ENCODE results near the gene C1orf116. TPM values are rescaled to one million over a fixed set of nuclear protein-coding genes. Genes with fewer than 3 reads are reported as not detected.

C1orf116 gene
- polyA plus RNA-seq, 4 donors, result 9.8 to 32.1 (median 24.3) TPM

DNA sequence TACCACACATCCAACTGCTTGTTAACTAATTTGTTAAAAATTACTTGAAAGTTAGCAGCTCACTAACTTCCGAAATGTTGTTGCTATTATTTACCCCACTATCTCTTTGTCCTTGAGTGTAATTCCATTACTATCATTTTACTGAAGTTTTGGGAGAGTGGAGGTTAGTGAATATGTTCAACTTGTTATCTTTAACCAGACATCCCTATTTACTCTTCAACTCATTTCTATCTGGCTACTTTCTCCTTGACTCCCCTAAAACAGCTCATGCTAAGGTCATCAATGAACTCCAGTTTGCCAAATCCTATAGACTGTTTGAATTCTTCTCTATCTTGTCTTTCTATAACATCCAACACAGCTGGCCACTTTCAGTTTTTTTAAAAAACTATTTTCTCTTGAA is 4.3 kb upstream of the C1orf116 start:
- no peak overlapping the region for H3K4me3 ChIP-seq (ENCODE audit: low read depth in 1 of 3, low read length in 3 of 3)
- 84 to 94% (median 89%) methylated on average over 1 of the region's 1 CpG for WGBS, 3 donors
- H3K9me3 ChIP-seq (ENCODE audit: control insufficient read depth in 2 of 2, insufficient read depth in 1 of 2, low read depth in 1 of 2, low read length in 1 of 2), result no peaks in the 10 kb centered on the region
- FAIRE-seq (no peak), DNase-seq (no peak)
- H3K4me1 ChIP-seq (ENCODE audit: control insufficient read depth in 3 of 3, insufficient read depth in 2 of 3, low read depth in 1 of 3, low read length in 2 of 3), result peaks cover 0 to 15% (median 2%) of the 10 kb centered on the region in 3 donors
- H3K27me3 ChIP-seq (ENCODE audit: control insufficient read depth in 3 of 3, insufficient read depth in 3 of 3, low read length in 3 of 3), result no peaks in the 10 kb centered on the region
- H3K36me3 ChIP-seq (ENCODE audit: control insufficient read depth in 3 of 3, insufficient read depth in 2 of 3, low read depth in 1 of 3, low read length in 3 of 3), result no peaks in the 10 kb centered on the region
- no peak overlapping the region for H3K27ac ChIP-seq (ENCODE audit: low read depth in 1 of 3, low read length in 2 of 3)

DNA sequence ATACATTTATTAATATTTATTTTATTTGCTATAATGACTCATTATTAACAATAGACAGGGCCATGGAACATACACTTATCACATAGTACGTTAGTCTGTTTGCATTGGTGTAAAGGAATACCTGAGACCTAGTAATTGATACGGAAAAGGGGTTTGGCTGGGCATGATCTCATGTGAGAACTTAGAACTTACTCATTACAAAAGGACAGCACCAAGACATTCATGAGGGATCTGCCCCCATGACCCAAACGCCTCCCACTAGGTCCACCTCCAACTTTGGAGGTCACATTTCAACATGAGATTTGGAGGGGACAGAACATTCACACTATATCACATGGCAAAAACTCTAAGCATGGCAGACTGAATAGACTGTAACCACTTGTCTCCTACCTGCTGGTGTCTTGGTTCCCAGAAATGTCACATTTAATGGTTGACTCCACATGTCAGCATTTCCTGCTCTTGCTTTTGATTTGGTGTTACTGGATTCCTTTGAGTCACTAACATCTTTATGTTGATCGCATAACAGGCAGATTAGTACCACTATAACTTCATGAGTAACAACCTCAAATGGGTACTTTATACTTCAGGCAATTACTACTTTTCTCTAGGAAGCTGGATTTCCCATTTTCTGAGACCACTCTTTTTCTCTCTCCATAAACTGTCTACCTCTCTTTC is 3.5 kb upstream of the C1orf116 start:
- Histone ChIP-seq H3K27me3 (ENCODE audit: control insufficient read depth in 3 of 3, insufficient read depth in 3 of 3, low read length in 3 of 3) (no peaks in the 10 kb centered on the region), H3K36me3 (ENCODE audit: control insufficient read depth in 3 of 3, insufficient read depth in 2 of 3, low read depth in 1 of 3, low read length in 3 of 3) (peaks cover 0 to 3% (median 0%) of the 10 kb centered on the region in 3 donors), H3K4me1 (ENCODE audit: control insufficient read depth in 3 of 3, insufficient read depth in 2 of 3, low read depth in 1 of 3, low read length in 2 of 3) (peaks cover 0 to 15% (median 2%) of the 10 kb centered on the region in 3 donors), H3K9me3 (ENCODE audit: control insufficient read depth in 2 of 2, insufficient read depth in 1 of 2, low read depth in 1 of 2, low read length in 1 of 2) (no peaks in the 10 kb centered on the region), H3K27ac (ENCODE audit: low read depth in 1 of 3, low read length in 2 of 3) (no peak overlapping the region), H3K4me3 (ENCODE audit: low read depth in 1 of 3, low read length in 3 of 3) (no peak overlapping the region)
- DNase-seq, result peak in 1 of 2 donors; percentile 44
- WGBS, 3 donors, result 68 to 83% (median 71%) methylated on average over 4 of the region's 4 CpGs
- no peak for FAIRE-seq

DNA sequence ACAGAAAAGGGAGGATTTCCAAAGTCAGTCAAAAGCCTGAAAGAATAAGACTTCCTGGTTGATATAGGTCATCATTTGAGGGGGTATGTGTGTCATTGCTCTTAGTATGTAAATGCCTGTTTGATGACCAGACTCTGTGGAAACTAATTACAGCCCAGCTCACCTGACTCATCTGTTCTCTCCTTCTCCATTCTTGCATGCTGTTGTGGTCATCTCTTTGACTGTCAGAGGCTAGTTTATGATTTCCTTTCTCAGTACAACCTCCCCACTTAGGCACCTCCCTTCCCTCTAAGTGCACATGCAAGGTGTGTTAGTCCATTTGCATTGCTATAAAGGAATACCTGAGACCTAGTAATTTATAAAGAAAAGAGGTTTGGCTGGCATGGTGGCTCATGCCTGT is 2.4 kb upstream of the C1orf116 start:
- Histone ChIP-seq H3K27me3 (ENCODE audit: control insufficient read depth in 3 of 3, insufficient read depth in 3 of 3, low read length in 3 of 3) (no peaks in the 10 kb centered on the region), H3K36me3 (ENCODE audit: control insufficient read depth in 3 of 3, insufficient read depth in 2 of 3, low read depth in 1 of 3, low read length in 3 of 3) (peaks cover 0 to 3% (median 0%) of the 10 kb centered on the region in 3 donors), H3K4me3 (ENCODE audit: low read depth in 1 of 3, low read length in 3 of 3) (no peak overlapping the region), H3K4me1 (ENCODE audit: control insufficient read depth in 3 of 3, insufficient read depth in 2 of 3, low read depth in 1 of 3, low read length in 2 of 3) (peaks cover 0 to 15% (median 2%) of the 10 kb centered on the region in 3 donors), H3K27ac (ENCODE audit: low read depth in 1 of 3, low read length in 2 of 3) (no peak overlapping the region), H3K9me3 (ENCODE audit: control insufficient read depth in 2 of 2, insufficient read depth in 1 of 2, low read depth in 1 of 2, low read length in 1 of 2) (no peaks in the 10 kb centered on the region)
- DNase-seq, result peak in 1 of 2 donors; percentile 37
- no peak for FAIRE-seq

DNA sequence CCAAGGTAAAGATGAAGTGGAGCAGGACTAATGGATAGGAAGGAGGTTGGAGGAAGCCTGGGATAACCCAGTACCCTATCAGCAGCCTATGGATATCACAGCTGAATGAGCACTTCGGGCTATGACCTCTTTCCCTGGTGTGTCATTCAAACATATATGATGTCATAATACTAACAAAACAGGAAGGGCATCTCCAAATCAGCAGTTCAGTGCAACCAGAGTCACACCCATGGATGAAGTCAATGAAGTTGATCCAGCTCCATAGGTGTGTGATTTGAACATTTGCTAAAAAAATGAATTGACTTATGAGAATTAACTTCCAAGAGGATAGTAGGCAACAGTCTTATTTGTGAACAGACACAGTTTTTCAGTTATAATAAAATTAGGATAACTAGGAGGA is 1.7 kb upstream of the C1orf116 start:
- no peak overlapping the region for H3K27ac ChIP-seq (ENCODE audit: low read depth in 1 of 3, low read length in 2 of 3)

DNA sequence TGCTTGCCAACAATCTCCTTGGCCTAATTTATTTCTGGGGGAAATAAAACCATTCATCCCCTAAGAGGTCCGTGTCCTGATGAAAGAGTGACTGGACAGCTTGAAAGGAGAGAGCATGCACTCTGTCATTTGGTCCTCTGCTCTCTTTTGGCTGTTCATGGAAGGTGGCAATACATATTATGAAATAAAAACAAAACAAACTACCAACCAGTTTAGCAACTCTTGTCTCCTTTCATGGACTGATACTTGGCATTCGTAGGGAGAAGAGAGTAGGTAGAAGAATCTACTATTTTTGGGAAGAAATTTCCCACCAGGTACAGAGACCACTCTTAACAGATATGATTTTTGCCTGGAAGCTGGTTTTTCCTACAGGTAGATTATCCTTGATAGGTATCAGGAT is 746 bp upstream of the C1orf116 start:
- Histone ChIP-seq H3K36me3 (ENCODE audit: control insufficient read depth in 3 of 3, insufficient read depth in 2 of 3, low read depth in 1 of 3, low read length in 3 of 3) (peaks cover 0 to 7% (median 0%) of the 10 kb centered on the region in 3 donors), H3K27ac (ENCODE audit: low read depth in 1 of 3, low read length in 2 of 3) (peak overlapping the region in 2 of 3 donors; percentile 94 to 98), H3K27me3 (ENCODE audit: control insufficient read depth in 3 of 3, insufficient read depth in 3 of 3, low read length in 3 of 3) (no peaks in the 10 kb centered on the region), H3K4me3 (ENCODE audit: low read depth in 1 of 3, low read length in 3 of 3) (no peak overlapping the region), H3K9me3 (ENCODE audit: control insufficient read depth in 2 of 2, insufficient read depth in 1 of 2, low read depth in 1 of 2, low read length in 1 of 2) (no peaks in the 10 kb centered on the region), H3K4me1 (ENCODE audit: control insufficient read depth in 3 of 3, insufficient read depth in 2 of 3, low read depth in 1 of 3, low read length in 2 of 3) (peaks cover 0 to 25% (median 2%) of the 10 kb centered on the region in 3 donors)
- FAIRE-seq (no peak), DNase-seq (no peak)
- WGBS, 3 donors, result 34 to 68% (median 50%) methylated on average over 2 of the region's 2 CpGs

More for the DNA sequence above, 1.7 kb upstream of the C1orf116 start:
- Histone ChIP-seq H3K4me1 (ENCODE audit: control insufficient read depth in 3 of 3, insufficient read depth in 2 of 3, low read depth in 1 of 3, low read length in 2 of 3) (peaks cover 0 to 17% (median 2%) of the 10 kb centered on the region in 3 donors), H3K4me3 (ENCODE audit: low read depth in 1 of 3, low read length in 3 of 3) (no peak overlapping the region), H3K36me3 (ENCODE audit: control insufficient read depth in 3 of 3, insufficient read depth in 2 of 3, low read depth in 1 of 3, low read length in 3 of 3) (peaks cover 0 to 3% (median 0%) of the 10 kb centered on the region in 3 donors), H3K27me3 (ENCODE audit: control insufficient read depth in 3 of 3, insufficient read depth in 3 of 3, low read length in 3 of 3) (no peaks in the 10 kb centered on the region), H3K9me3 (ENCODE audit: control insufficient read depth in 2 of 2, insufficient read depth in 1 of 2, low read depth in 1 of 2, low read length in 1 of 2) (no peaks in the 10 kb centered on the region)
- DNase-seq (peak; percentile 36 to 53), FAIRE-seq (no peak)
- 20 to 62% (median 39%) methylated on average over 1 of the region's 1 CpG for WGBS, 3 donors

DNA sequence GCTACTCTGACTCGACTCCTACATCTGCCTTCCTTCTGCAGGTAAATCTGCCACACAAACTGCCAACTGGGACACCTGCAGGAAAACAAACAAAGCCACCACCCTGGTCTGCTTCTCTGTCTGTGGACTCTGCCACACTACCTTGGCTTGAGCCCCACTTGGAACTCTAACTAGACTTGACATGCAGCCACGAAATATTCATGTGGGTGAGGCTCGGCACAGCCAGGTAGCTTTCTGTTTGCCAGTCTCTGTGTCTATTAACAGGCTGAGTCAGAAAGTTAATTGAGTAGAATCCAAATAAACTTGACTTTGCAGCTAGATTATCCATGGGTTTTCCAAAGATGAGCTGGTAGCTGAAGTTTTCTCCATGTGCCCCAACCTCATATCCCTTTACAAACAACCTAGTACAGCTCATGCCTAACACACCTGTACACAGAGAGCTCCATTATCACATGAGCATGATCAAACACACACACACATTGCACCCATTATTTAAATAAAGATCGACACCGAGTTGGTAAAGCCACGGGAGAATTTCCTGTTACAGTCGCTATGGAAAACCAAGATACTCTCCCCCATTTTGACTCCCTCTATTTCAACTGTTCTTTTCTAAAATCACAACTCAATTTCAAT is 808 bp downstream of the C1orf116 start:
- Histone ChIP-seq H3K27me3 (ENCODE audit: control insufficient read depth in 3 of 3, insufficient read depth in 3 of 3, low read length in 3 of 3) (no peaks in the 10 kb centered on the region), H3K9me3 (ENCODE audit: control insufficient read depth in 2 of 2, insufficient read depth in 1 of 2, low read depth in 1 of 2, low read length in 1 of 2) (no peaks in the 10 kb centered on the region), H3K4me3 (ENCODE audit: low read depth in 1 of 3, low read length in 3 of 3) (peak overlapping the region in 2 of 3 donors; percentile 58 to 81), H3K36me3 (ENCODE audit: control insufficient read depth in 3 of 3, insufficient read depth in 2 of 3, low read depth in 1 of 3, low read length in 3 of 3) (peaks cover 0 to 14% (median 0%) of the 10 kb centered on the region in 3 donors), H3K4me1 (ENCODE audit: control insufficient read depth in 3 of 3, insufficient read depth in 2 of 3, low read depth in 1 of 3, low read length in 2 of 3) (peaks cover 0 to 37% (median 2%) of the 10 kb centered on the region in 3 donors), H3K27ac (ENCODE audit: low read depth in 1 of 3, low read length in 2 of 3) (peak overlapping the region; percentile 89 to 98 (median 97))
- DNase-seq (peak; percentile 62 to 87), FAIRE-seq (no peak)
- 4 to 52% (median 26%) methylated on average over 7 of the region's 7 CpGs for WGBS, 3 donors

DNA sequence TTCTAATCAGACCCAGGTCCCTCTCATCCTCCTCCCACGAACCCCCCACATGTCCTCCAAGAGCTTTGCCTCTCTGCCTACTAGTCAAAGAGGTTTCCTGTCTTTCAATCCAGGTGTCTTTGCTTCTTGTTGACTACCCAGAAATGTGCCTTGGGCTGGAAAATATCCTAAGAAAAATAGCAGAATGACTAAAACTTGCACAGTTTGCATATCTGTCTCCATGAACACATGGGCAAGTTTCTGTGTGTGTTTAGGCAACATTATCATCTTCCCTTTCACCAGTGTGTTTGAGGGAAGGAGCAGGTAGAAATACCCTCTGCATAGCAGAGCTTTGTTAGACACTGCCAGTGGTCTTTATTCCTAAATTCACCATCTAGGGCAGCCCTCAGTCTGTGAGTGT is 1.5 kb downstream of the C1orf116 start:
- 6 to 42% (median 8%) methylated on average over 1 of the region's 1 CpG for WGBS, 3 donors

DNA sequence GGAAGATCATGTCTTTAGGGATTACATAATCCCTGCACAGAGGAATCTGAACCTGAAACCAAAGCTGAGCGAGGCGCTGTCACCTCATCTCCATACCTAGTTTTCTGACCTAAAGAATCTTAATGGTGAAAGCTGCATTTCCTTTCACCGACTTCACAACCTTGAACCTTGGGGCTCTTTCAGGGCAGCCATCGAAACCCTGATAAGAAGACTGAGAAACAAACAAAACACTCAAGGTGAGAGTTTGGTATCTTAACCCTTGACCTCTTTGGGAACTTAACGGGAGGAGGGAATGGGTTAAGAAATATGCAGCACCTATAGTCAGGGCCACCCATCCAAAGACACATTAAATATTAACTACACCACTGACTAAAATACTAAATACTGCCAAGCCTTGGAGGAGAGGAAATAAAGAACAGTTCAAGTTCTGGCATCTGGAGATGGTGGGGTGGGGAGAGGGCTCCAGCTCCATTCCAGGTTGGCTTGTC is 2.0 kb downstream of the C1orf116 start:
- H3K4me3 ChIP-seq (ENCODE audit: low read depth in 1 of 3, low read length in 3 of 3), result peak overlapping the region in 2 of 3 donors; percentile 58 to 81
- peaks cover 0 to 14% (median 0%) of the 10 kb centered on the region in 3 donors for H3K36me3 ChIP-seq (ENCODE audit: control insufficient read depth in 3 of 3, insufficient read depth in 2 of 3, low read depth in 1 of 3, low read length in 3 of 3)
- DNase-seq (peak; percentile 89 to 96), FAIRE-seq (no peak)
- WGBS, 3 donors, result 8 to 53% (median 32%) methylated on average over 5 of the region's 5 CpGs
- H3K27me3 ChIP-seq (ENCODE audit: control insufficient read depth in 3 of 3, insufficient read depth in 3 of 3, low read length in 3 of 3), result no peaks in the 10 kb centered on the region
- H3K4me1 ChIP-seq (ENCODE audit: control insufficient read depth in 3 of 3, insufficient read depth in 2 of 3, low read depth in 1 of 3, low read length in 2 of 3), result peaks cover 5 to 49% (median 7%) of the 10 kb centered on the region in 3 donors
- no peaks in the 10 kb centered on the region for H3K9me3 ChIP-seq (ENCODE audit: control insufficient read depth in 2 of 2, insufficient read depth in 1 of 2, low read depth in 1 of 2, low read length in 1 of 2)
- peak overlapping the region; percentile 89 to 98 (median 97) for H3K27ac ChIP-seq (ENCODE audit: low read depth in 1 of 3, low read length in 2 of 3)

More for the DNA sequence above, 1.5 kb downstream of the C1orf116 start:
- H3K4me1 ChIP-seq (ENCODE audit: control insufficient read depth in 3 of 3, insufficient read depth in 2 of 3, low read depth in 1 of 3, low read length in 2 of 3), result peaks cover 3 to 44% (median 3%) of the 10 kb centered on the region in 3 donors
- peak overlapping the region; percentile 89 to 98 (median 97) for H3K27ac ChIP-seq (ENCODE audit: low read depth in 1 of 3, low read length in 2 of 3)
- no peaks in the 10 kb centered on the region for H3K9me3 ChIP-seq (ENCODE audit: control insufficient read depth in 2 of 2, insufficient read depth in 1 of 2, low read depth in 1 of 2, low read length in 1 of 2)
- H3K27me3 ChIP-seq (ENCODE audit: control insufficient read depth in 3 of 3, insufficient read depth in 3 of 3, low read length in 3 of 3), result no peaks in the 10 kb centered on the region
- no peak for DNase-seq
- H3K4me3 ChIP-seq (ENCODE audit: low read depth in 1 of 3, low read length in 3 of 3), result peak overlapping the region in 2 of 3 donors; percentile 58 to 81
- H3K36me3 ChIP-seq (ENCODE audit: control insufficient read depth in 3 of 3, insufficient read depth in 2 of 3, low read depth in 1 of 3, low read length in 3 of 3), result peaks cover 0 to 14% (median 0%) of the 10 kb centered on the region in 3 donors
- FAIRE-seq, result no peak
